Activated gamma-delta T cell treated with anti-CD3 and anti-CD28 coated beads, Interleukin-2, amount 50 U/mL, for 16 hours (primary cell): Measurements from ENCODE around the gene STAT4.
"Not testable (repeated sequence)": the region's sequence is repeated elsewhere in the genome, so short reads cannot be mapped to it uniquely, and the experiment has no call there.

Source experiments
- DNase-seq: peaks from one replicate; pipeline ENCODE4 v3.0.0-alpha.2; 2020; ENCODE audit warnings: low read depth

Gene STAT4

GRCh38 chr2:191013932-191014652, 136.7 kb downstream of the STAT4 start, which contains the start of gene STAT1:
STAT1 (minus strand) TSS chr2:191014171; CDS start chr2:191010003, 4,168 bp downstream.
- DNase-seq = peak; percentile 92

GRCh38 chr2:191013682-191013931, 137.2 kb downstream of the STAT4 start:
- no peak for DNase-seq

- no peak for DNase-seq
These were observed 137.7 kb downstream of the STAT4 start for GRCh38 chr2:191012845-191013681.

- DNase-seq = no peak
These were observed 138.4 kb downstream of the STAT4 start for GRCh38 chr2:191012346-191012745.

GRCh38 chr2:191010887-191011885, 139.6 kb downstream of the STAT4 start:
- no peak for DNase-seq

GRCh38 chr2:191009541-191010374, 141.0 kb downstream of the STAT4 start:
- no peak for DNase-seq

- no peak for DNase-seq
These were observed 142.5 kb downstream of the STAT4 start for GRCh38 chr2:191008286-191008685.

- DNase-seq = no peak
These were observed 143.6 kb downstream of the STAT4 start for GRCh38 chr2:191006997-191007783.

- no peak for DNase-seq
These were observed 144.5 kb downstream of the STAT4 start for GRCh38 chr2:191006297-191006696.

- DNase-seq = no peak
These were observed 147.1 kb downstream of the STAT4 start for GRCh38 chr2:191003405-191004309.

- no peak for DNase-seq
These were observed 149.2 kb downstream of the STAT4 start for GRCh38 chr2:191001624-191002023.

- DNase-seq = no peak
These were observed 149.8 kb downstream of the STAT4 start for GRCh38 chr2:191001032-191001431.

GRCh38 chr2:190999949-191000665, 150.7 kb downstream of the STAT4 start:
- no peak for DNase-seq

GRCh38 chr2:190999058-190999457, 151.7 kb downstream of the STAT4 start:
- no peak for DNase-seq

GRCh38 chr2:190997526-190998113, 153.2 kb downstream of the STAT4 start:
- DNase-seq = no peak

GRCh38 chr2:190996947-190997346, 153.8 kb downstream of the STAT4 start:
- no peak for DNase-seq

- DNase-seq = no peak
These were observed 154.4 kb downstream of the STAT4 start for GRCh38 chr2:190996338-190996946.

- not testable (repeated sequence) for DNase-seq
These were observed 155.5 kb downstream of the STAT4 start for GRCh38 chr2:190995315-190995714.
